Activated CD4-positive, alpha-beta memory T cell treated with anti-CD3 and anti-CD28 coated beads, Interleukin-2, amount 10 ng/mL, durations not matched to agents 7 days and 5 days (primary cell): Measurements from ENCODE around the gene CLDN16. TPM values are rescaled to one million over a fixed set of nuclear protein-coding genes. Genes with fewer than 3 reads are reported as not detected.

Experiments used
- CTCF ChIA-PET: fragments of 350-600 bp; sonication (Branson Sonifier 250); formaldehyde crosslinking; loops from one replicate; lab custom pipeline; 2021; ENCODE audit warnings: antibody characterized with exemption, inconsistent platforms; lab: Charles Lee
- POLR2A ChIA-PET: fragments of 350-600 bp; sonication (Branson Sonifier 250); formaldehyde crosslinking; loops from one replicate; lab custom pipeline; 2021; ENCODE audit warnings: antibody characterized with exemption; lab: Charles Lee
- DNase-seq: peaks from one replicate; pipeline ENCODE4 v3.0.0-alpha.2; 2020
- H3K27ac Mint-ChIP-seq: one replicate; pipeline ENCODE4 v1.8.0; 2021; ENCODE audit warnings: mild to moderate bottlenecking, mixed read lengths
- H3K27me3 Mint-ChIP-seq: one replicate; pipeline ENCODE4 v1.8.0; 2021; ENCODE audit warnings: mixed read lengths
- H3K36me3 Mint-ChIP-seq: one replicate; pipeline ENCODE4 v1.8.0; 2021; ENCODE audit warnings: low read depth, mixed read lengths
- H3K4me1 Mint-ChIP-seq: one replicate; pipeline ENCODE4 v1.8.0; 2021; ENCODE audit warnings: mixed read lengths
- H3K4me3 Mint-ChIP-seq: one replicate; pipeline ENCODE4 v1.8.0; 2021; ENCODE audit warnings: mild to moderate bottlenecking, mixed read lengths
- H3K9me3 Mint-ChIP-seq: one replicate; pipeline ENCODE4 v1.8.0; 2021; ENCODE audit warnings: mixed read lengths
- total RNA-seq, 2 experiments: library from RNA; stranded (reverse); gene quantifications; one replicate each; pipeline ENCODE4 v1.2.3, GENCODE V29; 2021

The CLDN16 gene
- total RNA-seq, 2 experiments from 2014 or later: not detected

DNA sequence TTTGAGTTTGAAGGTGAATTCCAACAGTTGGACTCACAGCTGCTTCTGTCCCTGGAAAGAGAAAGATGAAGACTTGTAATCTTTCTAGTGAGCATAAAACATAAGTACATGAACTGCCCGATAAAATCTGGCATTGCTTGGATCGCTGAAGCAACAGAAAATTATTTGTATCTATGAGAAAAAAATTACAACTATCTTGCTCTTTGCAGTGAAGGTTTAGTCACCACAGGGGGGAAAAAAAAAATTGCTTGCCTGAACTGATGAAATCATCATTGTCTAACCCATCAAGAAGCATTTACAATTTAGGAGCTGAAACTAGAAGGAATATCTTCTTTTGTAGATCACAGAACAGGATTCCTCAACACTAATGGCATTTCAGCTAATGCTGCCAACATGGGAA lies 41.7 kb downstream of the CLDN16 start:
- H3K4me3 Mint-ChIP-seq: no peak overlapping the region
- CTCF ChIA-PET: no interaction called here

DNA sequence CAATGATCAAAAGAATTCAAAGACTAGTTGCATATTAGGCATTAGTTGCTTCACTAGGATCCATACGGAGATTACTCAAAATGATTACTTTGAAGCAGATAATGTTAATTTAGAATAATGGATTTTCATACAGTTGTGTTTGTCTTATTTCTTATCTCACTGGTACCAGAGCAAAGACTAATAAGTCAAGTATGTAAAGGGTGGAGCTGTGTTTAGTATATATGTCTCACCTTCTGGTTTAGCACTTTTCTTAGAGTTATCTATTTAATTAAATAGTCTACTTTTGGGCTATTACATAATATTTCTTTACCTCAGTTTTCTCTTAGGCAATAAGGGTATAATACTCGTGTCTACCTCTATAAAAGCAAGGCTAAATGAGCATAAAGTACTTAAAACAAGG lies 42.9 kb downstream of the CLDN16 start:
- POLR2A ChIA-PET: no interaction called here
- Mint-ChIP-seq H3K27me3 (peaks cover 3% of the 10 kb centered on the region), H3K4me3 (no peak overlapping the region), H3K27ac (no peak overlapping the region), H3K9me3 (no peaks in the 10 kb centered on the region), H3K4me1 (peaks cover 2% of the 10 kb centered on the region), H3K36me3 (no peaks in the 10 kb centered on the region)
- no peak for DNase-seq
- CTCF ChIA-PET: no interaction called here

More for the DNA sequence above, 41.7 kb downstream of the CLDN16 start:
- Mint-ChIP-seq H3K27ac (no peak overlapping the region), H3K4me1 (peaks cover 3% of the 10 kb centered on the region), H3K9me3 (no peaks in the 10 kb centered on the region), H3K27me3 (peaks cover 2% of the 10 kb centered on the region), H3K36me3 (no peaks in the 10 kb centered on the region)
- POLR2A ChIA-PET: no interaction called here
- no peak for DNase-seq

DNA sequence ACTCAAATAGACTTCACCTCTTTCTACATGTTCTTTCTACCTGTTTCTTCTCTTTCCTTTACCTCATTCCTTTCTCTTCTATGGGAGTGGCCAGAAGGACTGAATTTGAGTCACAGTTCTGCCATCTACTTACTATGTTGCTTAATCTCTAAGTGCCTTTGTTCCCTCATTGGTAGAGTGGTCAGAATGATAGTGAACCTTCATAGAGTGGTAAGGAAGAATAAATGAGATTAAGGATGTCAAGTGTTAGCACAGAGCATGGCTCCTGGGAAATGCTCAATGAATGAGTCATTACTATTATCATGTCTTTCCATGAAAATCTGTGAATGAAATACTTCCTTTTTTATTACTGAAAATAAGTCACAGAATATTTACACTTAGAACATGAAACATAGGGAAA lies 44.3 kb downstream of the CLDN16 start:
- Mint-ChIP-seq H3K36me3 (no peaks in the 10 kb centered on the region), H3K27me3 (peaks cover 10% of the 10 kb centered on the region), H3K4me1 (peaks cover 2% of the 10 kb centered on the region), H3K27ac (no peak overlapping the region), H3K9me3 (no peaks in the 10 kb centered on the region), H3K4me3 (no peak overlapping the region)
- CTCF ChIA-PET: no interaction called here
- no peak for DNase-seq
- POLR2A ChIA-PET: no interaction called here

DNA sequence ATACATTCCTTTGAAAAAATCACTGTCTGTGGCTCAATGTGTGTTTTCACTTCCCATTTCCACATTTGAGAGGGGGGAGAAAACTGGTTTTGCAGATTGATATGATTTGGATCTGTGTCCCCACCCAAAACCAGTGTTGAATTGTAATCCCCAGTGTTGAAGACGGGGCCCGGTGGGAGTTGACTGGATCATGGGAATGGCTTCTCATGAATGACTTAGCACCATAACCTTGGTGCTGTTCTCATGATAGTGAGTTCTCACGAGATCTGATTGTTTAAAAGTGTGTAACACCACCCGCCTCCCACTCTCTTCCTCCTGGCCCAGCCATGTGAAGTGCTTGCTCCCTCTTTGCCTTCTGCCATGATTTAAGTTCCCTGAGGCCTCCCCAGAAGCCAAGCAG lies 45.7 kb downstream of the CLDN16 start:
- H3K4me3 Mint-ChIP-seq: no peak overlapping the region
- H3K27ac Mint-ChIP-seq: no peak overlapping the region
- ChIA-PET CTCF (no interaction called here), POLR2A (no interaction called here)
- H3K4me1 Mint-ChIP-seq: peaks cover 2% of the 10 kb centered on the region
- H3K9me3 Mint-ChIP-seq: no peaks in the 10 kb centered on the region
- peaks cover 11% of the 10 kb centered on the region for H3K27me3 Mint-ChIP-seq
- DNase-seq: no peak
- H3K36me3 Mint-ChIP-seq: no peaks in the 10 kb centered on the region

DNA sequence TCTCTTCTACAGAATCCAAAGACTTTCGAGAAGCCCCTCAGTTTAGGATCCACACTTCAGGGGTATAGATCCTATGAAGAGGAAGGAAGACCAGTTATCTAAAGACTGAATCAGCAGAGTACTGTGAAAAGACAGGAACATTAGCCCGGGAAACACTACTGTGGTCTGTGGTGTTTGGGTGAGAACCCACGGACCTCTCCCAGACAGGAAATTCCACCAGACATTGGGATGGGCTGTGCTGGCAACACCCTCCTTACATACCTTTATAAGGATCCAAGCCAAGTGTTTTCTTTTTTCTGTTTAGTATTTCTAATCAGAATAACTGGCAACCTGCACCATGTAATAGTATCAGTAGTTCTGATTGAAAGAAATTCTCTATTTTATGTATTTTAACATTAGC lies 47.7 kb downstream of the CLDN16 start:
- ChIA-PET CTCF (no interaction called here), POLR2A (no interaction called here)
- H3K36me3 Mint-ChIP-seq: no peaks in the 10 kb centered on the region
- peaks cover 2% of the 10 kb centered on the region for H3K4me1 Mint-ChIP-seq
- H3K27ac Mint-ChIP-seq: no peak overlapping the region
- no peak overlapping the region for H3K4me3 Mint-ChIP-seq
- peaks cover 11% of the 10 kb centered on the region for H3K27me3 Mint-ChIP-seq
- H3K9me3 Mint-ChIP-seq: no peaks in the 10 kb centered on the region
- no peak for DNase-seq

DNA sequence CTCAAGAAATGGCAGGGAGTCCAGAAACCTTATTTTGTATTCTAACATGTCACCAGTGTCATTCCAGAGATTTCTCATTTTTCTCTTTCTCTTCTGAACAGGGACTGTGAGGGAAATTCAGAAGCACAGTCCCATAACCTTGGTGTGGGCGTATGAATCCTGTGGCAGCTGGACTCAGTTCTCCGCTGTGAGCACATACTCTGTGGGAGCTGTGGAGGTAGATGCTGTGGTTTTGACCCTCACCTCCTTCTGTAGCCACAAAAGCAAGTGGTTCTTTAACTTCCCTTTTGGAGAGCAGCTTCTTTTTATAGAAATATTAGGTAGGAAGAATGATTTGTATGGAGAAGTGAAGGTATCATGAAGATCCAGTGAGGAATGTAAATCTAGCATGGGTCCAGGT lies 48.4 kb downstream of the CLDN16 start:
- Mint-ChIP-seq H3K4me1 (peaks cover 2% of the 10 kb centered on the region), H3K27me3 (peaks cover 11% of the 10 kb centered on the region)
- CTCF ChIA-PET: no interaction called here

DNA sequence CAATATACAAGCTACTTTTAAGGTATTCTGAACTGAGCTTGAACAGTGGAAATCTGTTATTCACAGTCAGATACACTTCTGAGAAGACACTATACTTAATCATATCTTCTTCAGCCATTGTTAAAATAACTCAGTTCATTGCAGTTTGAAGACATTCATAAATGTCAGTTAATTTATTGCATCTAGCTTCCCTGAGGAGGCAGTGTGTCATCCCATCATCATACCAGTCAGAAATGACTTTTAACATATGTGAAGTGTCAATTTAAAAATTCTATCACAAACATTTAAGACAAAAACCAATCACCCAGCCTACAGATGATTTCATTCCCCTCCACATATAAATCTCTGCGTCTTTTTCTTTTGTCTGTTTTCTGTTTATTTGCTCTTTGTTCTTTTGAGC lies 54.3 kb downstream of the CLDN16 start:
- Mint-ChIP-seq H3K27me3 (peaks cover under 1% of the 10 kb centered on the region), H3K9me3 (no peaks in the 10 kb centered on the region), H3K4me1 (peaks cover 9% of the 10 kb centered on the region), H3K36me3 (no peaks in the 10 kb centered on the region), H3K4me3 (no peak overlapping the region), H3K27ac (no peak overlapping the region)
- ChIA-PET CTCF (no interaction called here), POLR2A (no interaction called here)
- DNase-seq: no peak

More for the DNA sequence above, 48.4 kb downstream of the CLDN16 start:
- DNase-seq: no peak
- Mint-ChIP-seq H3K9me3 (no peaks in the 10 kb centered on the region), H3K4me3 (no peak overlapping the region), H3K27ac (no peak overlapping the region), H3K36me3 (no peaks in the 10 kb centered on the region)
- POLR2A ChIA-PET: no interaction called here

DNA sequence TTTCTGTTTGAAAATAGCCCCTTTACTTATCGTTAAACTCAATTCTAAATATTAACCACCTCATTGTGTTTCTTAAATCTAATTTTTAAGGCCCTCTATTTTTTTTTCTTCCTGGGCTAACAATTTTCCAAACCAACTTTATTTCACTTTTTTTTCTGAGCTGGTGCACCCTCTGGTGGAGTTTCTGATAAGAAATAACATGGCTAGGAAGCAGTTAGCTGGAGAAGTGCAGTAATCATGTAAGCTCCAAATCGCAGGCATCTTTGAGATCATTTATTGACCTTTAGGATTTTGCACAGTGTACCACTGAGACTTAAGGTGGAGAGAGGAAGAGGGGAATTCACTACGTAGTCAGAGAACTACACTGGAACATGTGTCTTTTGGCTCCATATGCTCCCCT lies 55.3 kb downstream of the CLDN16 start:
- ChIA-PET CTCF (interaction anchor here (0.7 kb wide), 1 partner anchor 1058 kb away, joined by 3 read pairs; no protein-coding TSS in a partner anchor), POLR2A (interaction anchor here (0.7 kb wide), 1 partner anchor 151 kb away, joined by 3 read pairs; no protein-coding TSS in a partner anchor)
- H3K4me1 Mint-ChIP-seq: peaks cover 9% of the 10 kb centered on the region
- H3K27ac Mint-ChIP-seq: no peak overlapping the region
- DNase-seq: no peak
- no peak overlapping the region for H3K4me3 Mint-ChIP-seq
- no peaks in the 10 kb centered on the region for H3K27me3 Mint-ChIP-seq
- H3K9me3 Mint-ChIP-seq: no peaks in the 10 kb centered on the region
- no peaks in the 10 kb centered on the region for H3K36me3 Mint-ChIP-seq

DNA sequence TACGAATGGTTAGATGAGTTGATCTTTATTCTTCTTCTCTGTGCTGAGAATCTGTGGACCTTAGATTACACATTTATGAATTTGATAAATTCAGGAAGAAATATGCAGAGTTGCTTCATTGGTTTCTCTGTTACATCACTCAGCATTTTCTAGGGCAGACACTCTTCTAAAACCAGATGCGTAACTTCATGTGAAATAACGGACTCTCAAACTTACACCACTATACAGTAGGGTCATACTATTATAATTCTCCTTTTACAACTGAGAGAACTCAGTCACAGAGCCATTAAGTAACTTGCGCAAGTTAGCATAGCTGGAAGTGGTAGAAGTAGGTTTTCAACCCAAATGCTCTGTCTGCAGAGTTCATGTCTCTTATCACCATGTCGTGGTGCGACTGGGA lies 56.0 kb downstream of the CLDN16 start:
- Mint-ChIP-seq H3K27ac (no peak overlapping the region), H3K36me3 (no peaks in the 10 kb centered on the region), H3K27me3 (peaks cover 3% of the 10 kb centered on the region), H3K4me1 (peaks cover 9% of the 10 kb centered on the region), H3K4me3 (no peak overlapping the region), H3K9me3 (no peaks in the 10 kb centered on the region)
- ChIA-PET CTCF (no interaction called here), POLR2A (no interaction called here)
- DNase-seq: no peak

DNA sequence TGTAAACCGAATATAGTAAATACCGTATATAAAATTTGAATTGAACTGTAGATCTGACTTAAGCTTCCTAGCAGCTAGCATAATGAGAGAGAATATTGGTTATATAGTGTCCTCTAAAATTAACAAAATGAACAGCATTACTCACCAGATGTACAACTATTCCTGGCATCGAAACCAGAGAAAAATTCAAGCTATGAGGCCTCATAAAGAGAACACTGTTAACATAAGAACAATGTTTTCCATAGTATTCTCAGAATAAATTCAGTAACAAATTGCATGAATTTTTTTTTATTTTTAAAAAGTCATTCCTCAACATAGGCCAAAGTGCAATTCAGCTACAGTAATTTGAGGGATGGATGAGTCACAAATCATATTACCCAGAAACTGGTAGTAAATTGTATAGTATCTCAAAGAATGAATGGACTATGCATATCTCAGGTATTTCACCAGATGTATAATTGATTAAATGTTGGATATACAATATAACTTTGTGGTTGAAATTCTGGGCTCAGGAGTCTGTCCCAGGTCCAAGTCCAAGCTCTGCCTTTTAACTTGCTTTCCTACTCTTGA lies 56.7 kb downstream of the CLDN16 start:
- no peak for DNase-seq
- ChIA-PET CTCF (no interaction called here), POLR2A (no interaction called here)
- Mint-ChIP-seq H3K4me3 (no peak overlapping the region), H3K36me3 (no peaks in the 10 kb centered on the region), H3K4me1 (peaks cover 9% of the 10 kb centered on the region), H3K27ac (no peak overlapping the region), H3K27me3 (peaks cover 3% of the 10 kb centered on the region), H3K9me3 (no peaks in the 10 kb centered on the region)

DNA sequence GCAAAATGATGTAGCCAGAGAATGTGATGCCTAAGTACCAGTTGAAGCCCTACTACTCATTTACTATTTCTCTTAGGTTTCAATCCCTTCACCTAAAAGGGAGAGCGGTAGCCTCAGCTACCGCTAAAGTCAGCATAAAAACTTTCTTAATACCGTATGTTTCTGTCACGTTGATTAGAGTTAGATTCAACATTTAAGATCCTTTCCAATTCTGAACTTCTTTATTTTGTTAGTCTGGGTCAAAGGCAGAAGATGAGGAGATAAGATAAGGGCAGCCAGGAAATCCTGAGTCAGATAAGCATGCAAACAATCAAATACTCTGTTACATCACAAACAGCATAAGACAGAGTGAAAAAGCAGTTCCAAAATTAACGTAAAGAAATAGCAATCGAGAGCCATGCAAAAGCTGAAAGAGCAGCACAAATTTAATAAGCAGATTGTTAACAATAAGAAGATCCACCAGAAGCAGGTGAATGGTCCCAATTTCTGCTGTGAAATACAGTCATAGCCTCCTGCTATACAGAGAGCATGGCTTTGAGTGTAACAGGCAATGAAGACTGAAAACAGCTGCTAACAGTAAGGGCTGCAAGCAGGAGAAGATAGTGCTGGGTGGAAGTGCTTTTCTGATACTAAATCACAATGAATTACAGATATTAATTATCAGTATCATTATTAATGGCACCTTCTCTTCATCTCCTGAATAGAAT lies 58.8 kb downstream of the CLDN16 start:
- no peak for DNase-seq
- Mint-ChIP-seq H3K9me3 (no peaks in the 10 kb centered on the region), H3K4me1 (peaks cover 9% of the 10 kb centered on the region), H3K4me3 (no peak overlapping the region), H3K27ac (no peak overlapping the region), H3K36me3 (no peaks in the 10 kb centered on the region), H3K27me3 (peaks cover 3% of the 10 kb centered on the region)
- CTCF ChIA-PET: no interaction called here
- POLR2A ChIA-PET: no interaction called here

DNA sequence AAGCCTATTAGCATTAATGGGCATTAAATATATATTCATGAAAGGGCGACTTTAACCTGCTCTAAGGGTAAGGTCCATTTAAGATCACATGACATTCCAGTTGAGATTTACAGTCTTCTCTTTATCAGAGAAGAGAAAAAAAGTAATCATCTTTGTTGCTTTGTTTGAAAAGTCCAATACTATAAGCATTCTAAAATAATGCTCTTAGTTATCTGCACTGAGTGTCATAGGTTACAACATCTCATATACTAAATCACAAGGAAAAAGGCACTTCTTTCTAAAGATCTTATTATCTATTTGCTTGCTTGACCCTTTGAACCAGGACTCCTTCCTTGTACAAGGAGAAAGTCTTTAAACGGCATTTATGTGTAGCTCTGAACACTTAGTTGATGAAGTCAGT lies 60.3 kb downstream of the CLDN16 start:
- peaks cover 9% of the 10 kb centered on the region for H3K4me1 Mint-ChIP-seq
- ChIA-PET CTCF (no interaction called here), POLR2A (no interaction called here)
- no peak for DNase-seq
- H3K36me3 Mint-ChIP-seq: no peaks in the 10 kb centered on the region
- H3K9me3 Mint-ChIP-seq: no peaks in the 10 kb centered on the region
- no peak overlapping the region for H3K4me3 Mint-ChIP-seq
- H3K27ac Mint-ChIP-seq: no peak overlapping the region
- peaks cover 3% of the 10 kb centered on the region for H3K27me3 Mint-ChIP-seq

DNA sequence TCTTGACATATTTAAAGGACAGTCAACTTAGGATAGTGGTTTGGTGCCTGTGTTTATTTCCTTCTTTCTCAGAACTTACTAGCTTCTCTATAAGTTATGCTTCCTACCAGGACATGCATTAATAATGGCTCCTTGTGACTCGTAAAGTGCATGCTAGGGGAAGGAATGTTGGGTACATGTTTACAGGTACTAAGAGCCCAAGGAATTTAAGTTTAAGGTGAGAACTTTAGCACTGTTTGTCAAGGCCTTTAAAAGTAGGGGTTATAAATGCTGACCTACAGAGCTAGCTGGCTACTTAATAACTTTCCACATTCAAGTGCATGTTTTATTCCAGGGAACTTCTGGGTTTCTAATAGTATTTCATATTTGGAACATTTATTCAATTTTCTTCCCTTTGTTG lies 61.8 kb downstream of the CLDN16 start, which contains the start of gene TMEM207:
Gene TMEM207, minus strand, starts transcription at position 101 of the 400 bp plus-strand sequence. Its CDS starts 92 bp downstream, at position 9.
- POLR2A ChIA-PET: no interaction called here
- CTCF ChIA-PET: no interaction called here
- no peak within 1 kb of the TSS for H3K4me3 Mint-ChIP-seq

DNA sequence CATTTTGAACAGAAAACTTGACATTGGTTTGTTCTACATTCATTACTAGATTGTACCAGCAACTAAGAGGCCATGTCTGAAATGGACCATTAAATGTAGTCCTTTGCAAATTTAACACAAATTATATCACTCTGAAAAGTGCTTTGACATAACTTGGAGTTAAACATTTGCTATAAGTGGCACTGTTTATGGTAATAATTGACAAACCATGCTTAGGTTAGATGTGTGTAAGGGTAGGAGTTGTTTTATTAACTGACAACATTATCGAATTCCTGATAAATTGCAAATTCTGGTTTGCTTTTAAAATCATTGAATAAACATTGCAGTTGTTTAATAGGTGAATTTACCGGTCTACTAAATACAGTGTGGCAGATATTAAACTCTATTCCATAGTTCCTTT lies 67.9 kb downstream of the CLDN16 start:
- CTCF ChIA-PET: no interaction called here
- Mint-ChIP-seq H3K4me1 (no peaks in the 10 kb centered on the region), H3K4me3 (no peak overlapping the region), H3K27ac (no peak overlapping the region), H3K36me3 (no peaks in the 10 kb centered on the region), H3K9me3 (no peaks in the 10 kb centered on the region), H3K27me3 (peaks cover 11% of the 10 kb centered on the region)
- no peak for DNase-seq
- POLR2A ChIA-PET: no interaction called here

More for the DNA sequence above, 61.8 kb downstream of the CLDN16 start, which contains the start of gene TMEM207:
- Mint-ChIP-seq H3K4me1 (peaks cover 9% of the 10 kb centered on the region), H3K9me3 (no peaks in the 10 kb centered on the region), H3K36me3 (no peaks in the 10 kb centered on the region), H3K27ac (no peak within 1 kb of the TSS), H3K27me3 (peaks cover 8% of the 10 kb centered on the region)
- no peak for DNase-seq
